GM18870 (cell line): ENCODE data around the gene GRIP2.

ENCODE experiments used
- ATAC-seq: cut with Tn5 transposase; IDR thresholded peaks from one replicate; pipeline ENCODE4 v1.9.1; 2021; ENCODE audit warnings: moderate library complexity; ENCODE audit not compliant: unreplicated experiment

Gene GRIP2

DNA sequence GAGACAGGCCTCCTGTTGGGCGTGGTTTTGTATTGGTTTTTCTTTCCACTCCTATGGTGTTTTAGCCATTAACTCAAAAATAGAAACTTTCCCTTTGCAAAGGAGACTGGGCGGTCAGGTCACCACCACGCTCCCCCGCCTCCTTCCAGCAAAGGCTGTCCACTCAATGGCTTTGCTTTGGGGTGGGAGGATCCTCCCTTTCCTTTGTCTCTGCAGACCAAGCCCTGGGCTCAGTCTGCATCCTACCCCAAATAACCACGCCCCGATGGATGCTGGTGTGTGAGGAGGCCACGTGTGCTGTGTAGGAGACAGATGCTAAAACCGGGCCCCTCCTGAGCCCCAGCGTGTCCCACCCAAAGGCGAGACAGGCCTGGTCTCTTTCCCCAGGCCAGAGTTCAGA is 68.5 kb downstream of the GRIP2 start:
- no peak for ATAC-seq

DNA sequence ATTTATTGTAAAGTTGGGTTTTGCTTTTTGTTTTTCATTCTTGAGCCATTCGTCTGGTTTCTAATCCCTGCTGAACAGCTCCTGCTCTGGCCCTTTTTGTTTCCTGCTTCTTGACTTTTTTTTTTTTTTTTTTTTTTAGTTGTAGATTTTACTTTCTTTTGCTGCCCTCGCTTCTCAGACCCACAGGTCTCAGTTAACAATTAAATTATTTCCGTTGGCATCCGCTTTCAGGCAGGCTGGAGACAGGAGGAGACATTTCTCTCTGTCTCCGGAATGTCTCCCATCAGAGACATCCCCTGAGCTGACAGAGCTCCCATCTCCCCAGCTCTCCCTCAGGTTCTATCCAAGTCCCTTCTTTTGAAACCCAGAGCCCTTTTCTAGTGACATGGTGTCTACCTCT is 69.1 kb downstream of the GRIP2 start:
- ATAC-seq = no peak

DNA sequence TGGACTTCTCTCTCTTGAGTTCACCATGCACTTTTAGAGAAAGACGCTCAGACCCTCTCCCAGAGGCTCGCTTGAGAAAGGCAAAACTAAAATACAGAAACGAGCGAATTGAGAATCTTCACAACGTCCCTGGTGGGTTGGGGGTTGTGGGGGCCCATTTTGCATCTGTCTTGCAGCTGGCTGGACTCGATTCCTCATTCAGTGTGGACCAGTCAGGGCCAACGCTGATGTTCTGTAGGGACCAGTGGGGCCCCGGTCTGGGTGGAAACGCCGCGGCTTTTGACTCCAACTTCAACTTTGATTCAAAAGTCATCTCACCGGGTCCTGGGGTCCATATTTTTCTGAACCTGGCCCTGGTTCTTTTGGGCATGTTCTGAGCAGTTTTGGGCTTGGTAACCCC is 69.7 kb downstream of the GRIP2 start:
- no peak for ATAC-seq

DNA sequence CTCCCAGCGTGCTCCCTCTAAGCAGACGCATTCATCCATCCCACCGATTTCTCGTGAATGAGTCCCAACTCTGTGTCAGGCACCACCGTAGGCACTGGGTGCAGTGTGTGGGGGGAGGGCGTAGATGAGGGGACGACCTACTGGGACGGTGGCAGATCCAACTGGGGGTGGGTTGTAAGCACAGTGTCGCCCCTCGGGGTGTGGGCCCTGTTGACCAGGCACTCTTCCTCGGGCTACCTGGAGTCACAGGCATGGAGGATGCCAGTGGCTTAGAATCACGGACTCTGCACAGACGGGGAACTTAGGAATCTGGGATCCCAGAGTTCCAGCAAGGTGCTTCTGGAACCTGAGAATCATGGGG is 71.5 kb downstream of the GRIP2 start:
- ATAC-seq = no peak

DNA sequence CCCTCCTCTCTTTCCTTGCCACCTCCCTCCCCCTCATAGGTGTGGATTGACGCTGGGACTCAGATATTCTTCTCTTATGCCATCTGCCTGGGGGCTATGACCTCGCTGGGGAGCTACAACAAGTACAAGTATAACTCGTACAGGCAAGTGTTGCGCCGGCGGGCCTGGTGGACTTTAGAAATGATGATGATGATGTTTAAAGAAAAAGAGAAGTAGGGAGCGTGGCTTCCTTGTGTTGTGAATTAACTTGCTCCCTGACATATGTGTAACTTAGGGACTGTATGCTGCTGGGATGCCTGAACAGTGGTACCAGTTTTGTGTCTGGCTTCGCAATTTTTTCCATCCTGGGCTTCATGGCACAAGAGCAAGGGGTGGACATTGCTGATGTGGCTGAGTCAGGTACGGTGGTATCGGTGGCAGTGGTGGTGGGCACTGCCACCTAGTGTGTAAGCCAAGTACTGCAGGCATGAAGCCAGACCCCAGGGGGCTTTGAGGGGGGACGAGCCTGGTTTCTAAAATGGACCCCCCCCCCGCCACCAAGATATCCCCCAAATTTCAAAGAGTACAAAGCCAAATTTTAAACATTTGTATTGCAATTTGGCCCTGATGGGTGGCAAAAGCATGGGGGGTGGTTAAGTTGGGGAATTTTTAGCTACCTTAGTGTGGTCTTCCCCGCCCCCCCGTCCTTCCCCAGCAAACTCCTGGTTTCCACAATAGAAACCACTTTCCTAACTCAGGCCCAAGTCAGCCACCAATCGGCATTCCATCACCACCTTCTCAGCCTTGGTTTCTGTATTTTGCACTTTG is 72.1 kb downstream of the GRIP2 start:
- no peak for ATAC-seq

DNA sequence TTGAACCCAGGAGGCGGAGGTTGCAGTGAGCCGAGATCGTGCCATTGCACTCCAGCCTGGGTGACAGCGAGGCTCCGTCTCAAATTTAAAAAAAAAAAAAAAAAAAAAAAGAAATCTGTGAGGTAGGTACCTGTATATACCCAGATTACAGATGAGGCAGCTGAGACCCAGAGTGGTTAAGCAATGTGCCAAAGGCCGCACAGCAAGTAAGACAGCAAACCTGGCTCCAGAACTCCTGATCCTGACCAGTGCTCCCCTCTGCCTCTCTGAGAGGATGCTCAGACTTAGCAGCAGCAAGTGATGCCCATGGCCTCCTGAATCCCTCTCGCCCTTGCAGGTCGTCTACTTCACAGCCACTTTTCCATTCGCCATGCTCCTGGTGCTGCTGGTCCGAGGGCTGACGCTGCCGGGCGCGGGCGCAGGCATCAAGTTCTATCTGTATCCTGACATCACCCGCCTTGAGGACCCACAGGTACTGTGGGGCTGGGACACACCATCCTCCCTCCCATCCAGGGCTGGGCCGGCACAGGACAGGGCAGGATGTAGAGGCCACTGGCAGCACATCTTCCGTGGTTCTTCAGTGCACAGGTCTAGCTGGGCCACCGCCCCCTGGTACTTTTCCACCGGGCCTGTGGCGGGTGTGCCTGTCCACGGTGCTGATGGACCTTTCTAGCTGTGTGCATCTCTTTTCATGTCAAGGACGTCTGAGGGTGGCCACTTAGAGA is 73.8 kb downstream of the GRIP2 start:
- ATAC-seq = no peak

DNA sequence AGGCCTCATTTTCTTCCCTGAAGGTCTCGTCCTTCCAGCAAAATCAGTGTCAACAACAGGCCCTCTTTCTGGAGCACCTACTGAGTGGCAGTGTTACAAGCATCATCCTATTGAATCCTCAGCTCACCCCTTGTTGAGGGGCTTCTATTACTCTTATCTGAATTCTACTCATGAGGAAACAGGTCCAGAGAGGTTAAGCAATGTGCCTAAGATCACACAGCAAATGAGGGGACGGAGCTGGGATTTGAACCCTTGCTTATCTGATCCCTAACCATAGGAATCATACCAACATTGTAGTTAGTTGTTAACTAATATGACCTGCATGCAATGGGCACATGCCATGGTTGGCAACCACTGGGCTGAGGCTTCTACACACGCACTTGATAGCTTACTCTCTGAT is 74.7 kb downstream of the GRIP2 start:
- ATAC-seq = no peak

DNA sequence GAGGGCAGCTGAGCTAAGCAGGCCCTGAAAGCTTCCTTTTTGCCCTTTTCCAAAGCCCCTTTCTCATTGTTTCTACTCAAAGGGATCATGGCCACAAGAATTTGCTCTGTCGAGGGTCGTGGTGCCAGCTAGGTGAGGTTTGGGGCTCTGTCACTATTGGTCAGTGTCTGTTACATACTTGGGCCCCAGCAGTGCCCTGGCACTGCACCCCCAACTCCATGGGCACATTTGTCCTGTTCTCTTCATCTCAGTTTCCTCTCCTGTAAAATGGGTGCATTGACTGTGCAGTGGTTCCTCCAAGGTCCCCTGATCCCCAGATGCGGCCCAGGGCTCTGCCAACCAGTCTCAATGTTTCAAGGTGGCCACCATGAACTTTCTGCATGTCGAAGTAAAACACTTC is 75.6 kb downstream of the GRIP2 start:
- ATAC-seq = no peak

DNA sequence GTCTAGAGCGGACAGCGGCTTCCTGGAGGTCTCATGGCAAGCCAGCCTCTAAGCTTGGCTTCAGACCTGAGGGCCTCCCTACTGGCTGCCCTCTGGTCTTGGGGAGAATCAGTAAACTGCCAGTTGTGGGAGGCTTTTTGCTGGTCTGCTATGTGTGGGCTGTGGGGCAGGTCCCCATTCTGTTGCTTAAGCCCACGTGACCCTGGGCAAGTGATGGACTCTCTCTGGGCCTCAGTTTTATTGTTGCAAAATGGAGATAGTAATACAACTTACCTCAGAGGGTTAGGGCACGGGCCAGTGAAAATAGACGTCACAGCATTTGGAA is 76.0 kb downstream of the GRIP2 start:
- ATAC-seq = no peak

DNA sequence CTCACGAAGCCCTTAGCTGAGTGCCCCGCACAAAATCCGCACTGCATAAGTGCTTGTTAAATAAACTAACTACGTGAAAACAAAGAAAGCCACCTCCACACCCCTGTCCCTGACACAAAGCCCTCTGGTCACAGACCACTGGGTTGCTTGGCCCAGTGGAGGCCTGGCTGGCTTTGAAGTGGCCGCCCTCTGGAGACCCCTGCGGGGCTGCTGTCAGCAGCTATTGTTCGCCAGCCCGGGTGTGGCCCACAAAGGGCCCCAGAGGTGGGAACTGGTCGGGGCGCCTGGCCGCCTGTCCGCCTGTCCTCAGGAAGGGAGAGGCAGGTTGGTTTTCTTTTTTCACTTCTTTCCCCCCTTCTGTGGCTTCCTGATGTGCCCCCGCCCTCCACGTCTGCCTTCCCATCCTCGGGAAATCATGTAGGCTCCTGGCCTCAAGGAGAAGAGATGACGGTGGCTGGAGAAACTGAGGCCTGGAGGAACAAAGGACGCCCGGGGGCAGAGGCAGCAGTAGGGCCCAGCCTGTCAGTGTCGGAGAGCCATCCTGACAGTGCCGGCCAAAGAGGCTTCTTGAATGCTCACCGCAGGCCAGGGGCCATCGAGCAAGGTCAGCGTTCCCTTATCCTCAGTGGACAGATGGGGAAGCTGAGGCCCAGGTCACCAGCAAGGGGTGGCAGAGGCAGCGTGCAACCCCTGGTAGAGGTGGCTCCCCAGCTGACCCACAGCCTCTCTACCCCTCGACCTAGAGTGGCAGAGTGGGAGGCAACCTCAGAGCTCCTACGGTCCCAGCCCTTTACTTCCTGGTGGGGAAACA is 76.6 kb downstream of the GRIP2 start:
- no peak for ATAC-seq

DNA sequence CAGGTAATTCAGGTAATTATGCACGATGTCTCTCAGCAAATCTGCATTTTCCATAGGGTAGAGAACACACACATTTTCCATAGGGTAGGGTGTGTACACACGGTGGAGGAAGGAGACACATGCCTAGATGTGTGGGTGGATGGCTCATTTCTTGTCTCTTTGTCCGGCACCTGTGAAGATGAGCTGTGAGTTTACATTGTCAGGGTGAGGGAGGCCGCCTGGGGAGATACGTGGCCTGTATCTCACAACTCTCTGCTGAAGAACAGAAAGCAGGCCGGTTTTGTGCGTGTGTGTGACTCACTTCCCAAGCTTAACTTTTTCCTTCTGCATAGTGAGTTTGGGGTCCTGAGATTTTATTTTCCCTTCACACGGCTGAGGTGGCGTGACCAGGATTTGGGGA is 77.4 kb downstream of the GRIP2 start:
- ATAC-seq = no peak

DNA sequence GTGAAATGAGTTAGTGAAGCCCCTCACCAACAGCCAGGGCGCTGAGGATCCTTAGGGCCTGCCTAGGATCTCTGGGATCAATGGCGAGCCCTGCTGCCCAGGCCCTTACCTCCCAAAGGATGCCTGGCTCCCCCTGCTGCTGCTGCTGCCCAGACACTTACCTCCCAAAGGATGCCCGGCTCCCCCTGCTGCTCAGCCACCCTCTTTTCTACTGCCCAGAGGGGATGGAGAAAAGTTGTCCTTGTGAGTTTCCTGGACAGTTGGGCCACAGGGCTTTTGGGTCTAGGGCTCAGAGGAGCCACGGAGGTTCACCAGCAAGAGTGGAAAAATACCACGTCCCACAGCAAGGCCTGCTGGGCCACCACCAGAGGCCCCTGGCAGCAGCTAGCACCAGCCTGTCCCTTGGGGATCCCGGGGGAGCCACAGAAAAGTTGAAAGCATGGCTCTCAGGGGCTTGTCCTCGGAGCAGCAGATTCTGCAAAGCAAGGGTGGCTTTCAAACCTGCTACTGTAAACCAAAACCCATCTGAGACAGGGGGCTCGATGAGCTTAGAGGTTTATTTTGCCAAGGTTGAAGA is 78.3 kb downstream of the GRIP2 start:
- no peak for ATAC-seq

DNA sequence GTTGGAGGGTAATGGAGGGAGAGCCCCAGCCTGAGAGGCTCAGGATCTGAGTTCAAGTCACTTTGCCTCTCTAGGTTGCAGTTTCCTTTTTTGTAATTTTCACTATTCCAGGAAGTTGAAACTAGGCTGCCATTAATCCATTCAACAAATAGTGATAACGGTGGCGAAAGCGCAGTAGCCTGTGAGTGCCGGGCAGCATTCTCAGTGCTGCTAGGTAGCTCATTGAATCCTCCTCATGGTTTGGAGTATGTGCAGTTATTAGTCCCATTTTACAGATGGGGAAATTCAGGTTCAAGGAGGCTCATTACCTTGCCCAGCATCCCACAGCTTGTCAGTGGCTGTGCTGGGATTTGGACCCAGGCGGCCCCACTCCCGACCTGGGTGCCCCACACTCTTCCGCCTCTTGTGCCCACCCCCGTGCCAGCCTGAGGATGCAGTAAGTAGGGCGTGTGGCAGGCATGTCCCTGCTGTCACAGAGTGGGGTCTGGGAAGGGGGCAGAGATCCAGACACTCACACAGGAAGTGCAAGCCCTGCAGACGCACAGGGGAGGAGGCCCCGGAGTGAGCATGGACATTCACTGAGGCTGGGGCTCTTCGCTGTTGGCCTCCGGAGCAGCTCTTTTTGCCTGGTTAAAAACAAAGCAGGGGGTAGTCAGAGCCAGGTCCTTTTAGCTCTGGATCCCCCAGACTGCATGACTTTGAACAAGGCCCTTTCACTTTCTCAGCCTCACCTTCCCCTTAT is 79.0 kb downstream of the GRIP2 start:
- ATAC-seq = no peak

DNA sequence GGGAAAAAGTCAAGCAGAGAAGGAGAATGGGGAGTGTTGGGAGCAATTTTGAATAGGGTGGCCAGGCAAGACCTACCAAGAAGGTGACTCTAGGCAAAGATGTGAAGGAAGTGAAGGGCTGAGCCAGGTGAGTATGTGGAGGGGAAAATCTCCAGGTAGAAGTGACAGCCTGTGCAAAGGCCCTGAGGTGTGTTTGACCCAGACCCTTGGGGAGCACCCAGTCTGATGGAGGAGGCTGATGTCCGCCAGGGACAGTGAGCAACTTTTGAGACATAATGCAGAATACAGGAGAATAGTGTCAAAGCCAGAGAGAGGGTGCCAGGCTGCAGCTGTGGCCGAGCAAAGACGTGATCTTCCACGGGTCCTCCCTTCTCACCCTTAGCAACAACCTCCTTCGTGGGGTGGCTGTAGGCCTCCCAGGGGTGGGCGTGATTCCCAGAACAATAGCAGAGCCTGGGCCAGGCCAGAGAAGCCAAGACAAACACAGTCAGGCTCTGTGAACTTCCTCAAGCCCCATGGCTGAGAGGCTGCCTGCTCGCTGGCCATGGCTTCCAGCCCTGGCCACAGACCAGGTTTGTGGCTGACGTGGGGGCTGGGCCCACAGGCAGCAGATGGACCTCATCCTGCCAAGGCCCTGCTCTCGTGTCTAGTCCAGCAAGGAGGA is 79.7 kb downstream of the GRIP2 start:
- no peak for ATAC-seq

DNA sequence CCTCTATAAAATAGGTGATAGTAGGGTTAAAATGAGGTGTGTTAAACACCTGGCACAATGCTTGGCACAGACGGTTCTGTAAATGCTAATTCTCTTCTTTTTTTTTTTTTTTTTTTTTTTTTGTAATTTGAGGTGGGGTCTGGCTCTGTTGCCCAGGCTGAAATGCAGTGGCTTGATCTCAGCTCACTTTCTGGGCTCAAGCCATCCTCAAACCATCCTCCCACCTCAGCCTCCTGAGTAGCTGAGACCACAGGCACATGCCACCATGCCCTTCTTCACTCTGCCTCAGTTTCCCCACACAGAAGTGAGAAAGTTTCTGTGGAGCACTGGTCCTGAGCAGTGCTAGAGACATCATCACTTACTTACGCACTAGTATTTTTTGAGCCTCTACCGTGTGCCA is 80.4 kb downstream of the GRIP2 start:
- no peak for ATAC-seq

DNA sequence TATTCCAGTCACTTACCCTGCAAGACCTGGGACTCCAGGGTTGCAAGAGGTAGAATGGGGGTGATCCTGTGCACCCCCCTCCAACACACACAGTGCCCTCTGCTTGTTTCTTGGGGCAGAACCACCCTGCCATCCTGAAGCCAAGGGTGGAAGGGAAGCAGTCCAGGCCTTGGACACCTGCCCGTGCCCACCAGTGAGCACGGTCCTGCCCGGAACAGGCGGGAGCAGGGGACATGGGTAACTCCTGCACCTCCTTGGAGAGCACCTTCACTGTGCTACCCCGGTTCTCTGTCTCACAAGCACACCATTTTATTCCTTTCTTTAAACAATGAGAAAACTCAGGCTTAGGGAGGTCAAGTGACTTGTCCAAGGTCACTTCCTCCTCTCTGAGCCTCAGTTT is 80.8 kb downstream of the GRIP2 start:
- no peak for ATAC-seq

DNA sequence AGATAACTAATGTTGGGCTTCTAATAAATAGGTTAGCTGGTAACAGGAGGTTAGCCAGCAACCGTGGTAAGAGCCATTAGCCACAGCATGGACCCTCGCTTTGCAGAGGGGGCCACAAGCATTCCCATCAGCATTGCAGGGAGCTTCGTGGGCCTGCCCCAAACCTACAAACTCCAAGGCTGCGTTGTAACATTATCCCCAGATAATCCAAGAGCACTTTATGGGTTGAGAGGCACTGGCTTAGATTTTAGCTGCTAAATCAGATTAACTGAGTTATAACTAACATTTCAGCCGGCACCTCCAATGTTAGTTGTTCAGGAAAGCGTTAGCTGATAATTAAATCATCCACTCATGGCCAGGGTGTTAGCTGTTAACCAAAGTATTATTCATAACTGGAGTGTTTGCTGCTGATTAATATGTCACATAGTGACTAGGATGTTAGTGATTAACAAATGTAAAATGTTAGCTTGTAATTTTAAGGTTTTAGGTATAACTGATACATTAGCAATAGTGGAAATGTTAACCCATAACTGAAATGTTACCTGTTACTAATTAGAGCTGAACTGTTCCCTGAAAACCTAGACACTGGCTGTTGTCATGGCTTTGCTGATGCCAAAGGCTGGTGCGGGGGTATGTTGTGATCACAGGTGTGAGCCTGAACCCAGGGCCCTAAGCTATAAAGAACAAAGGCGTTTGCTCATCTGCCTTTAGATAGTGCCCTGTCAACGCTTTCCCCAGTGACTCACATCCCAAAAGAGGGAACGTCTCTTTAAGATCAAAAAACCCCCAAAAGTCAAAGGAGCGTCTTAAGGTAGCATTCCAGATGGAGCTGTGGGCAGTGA is 81.5 kb downstream of the GRIP2 start:
- peak; percentile 50 for ATAC-seq

DNA sequence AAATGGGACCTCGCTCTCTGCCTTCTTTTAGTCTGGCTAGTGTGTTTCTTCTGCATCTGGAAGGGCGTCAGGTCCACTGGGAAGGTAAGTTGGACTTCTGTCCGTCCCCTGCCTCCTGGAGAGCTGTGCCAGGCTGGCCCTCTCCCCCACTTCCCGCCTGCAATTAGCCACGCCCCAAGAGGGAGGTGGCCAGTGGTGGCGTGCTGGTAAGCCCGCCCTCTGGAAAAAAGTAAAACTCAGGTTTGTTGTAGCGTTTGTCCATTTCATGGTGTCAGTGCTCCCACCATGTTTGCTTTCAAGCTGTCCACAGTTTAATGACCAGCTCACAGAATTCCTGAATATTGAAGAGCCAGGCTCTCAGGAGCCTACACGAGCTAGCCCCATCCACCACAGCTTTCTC is 82.1 kb downstream of the GRIP2 start:
- ATAC-seq = no peak

DNA sequence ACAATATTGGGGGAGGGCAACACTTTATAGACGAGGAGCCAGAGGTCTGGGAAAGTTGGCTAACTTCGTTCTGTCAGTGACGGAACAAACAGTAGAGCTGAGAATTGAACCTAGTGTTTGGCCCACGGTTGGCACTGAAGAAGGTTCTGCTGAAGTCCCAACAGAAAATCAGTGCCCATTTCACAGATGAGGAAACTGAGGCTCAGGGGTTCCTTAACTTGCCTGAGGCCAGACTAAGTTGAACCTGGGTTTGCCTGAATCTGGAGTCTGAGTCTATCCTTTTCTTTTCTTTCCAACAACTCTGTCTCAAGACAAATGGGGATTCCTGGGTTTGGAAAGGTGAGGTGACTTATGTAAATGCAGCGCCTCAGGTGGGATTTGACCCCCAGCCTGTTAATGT is 82.7 kb downstream of the GRIP2 start:
- no peak for ATAC-seq

DNA sequence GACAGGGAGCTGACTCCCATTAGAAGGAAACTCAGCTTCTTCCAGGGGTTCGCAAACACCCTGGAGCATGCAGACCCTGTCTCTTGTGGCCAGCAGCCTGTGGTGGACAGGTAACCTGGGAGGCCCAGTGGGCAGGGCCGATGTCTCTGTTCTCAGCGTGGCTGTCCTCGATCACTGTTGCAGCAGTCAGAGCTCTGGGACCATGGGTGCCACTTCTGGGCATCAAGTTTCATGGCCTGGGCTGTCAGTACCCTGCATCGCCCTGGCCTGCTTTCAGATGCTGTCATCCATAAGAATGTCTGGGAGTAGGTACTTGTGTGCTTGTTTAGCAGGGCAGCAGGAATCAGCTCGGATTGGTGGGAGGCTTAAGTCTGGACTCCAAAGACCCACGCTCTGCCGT is 83.3 kb downstream of the GRIP2 start:
- no peak for ATAC-seq
